Epithelial cell of prostate (primary cell): Measurements from ENCODE around the gene CHST15.

Source experiments
- DNase-seq: peaks from one replicate; pipeline ENCODE4 v3.0.0-alpha.2; 2011; ENCODE audit warnings: low read depth, low spot score
- H3K27ac ChIP-seq: fragments of 450-650 bp; 2 replicates; pipeline ENCODE4 v1.5.1; 2017; ENCODE audit warnings: mild to moderate bottlenecking

CHST15 gene

GRCh38 chr10:124005991-124006392, 87.4 kb downstream of the CHST15 start:
- DNase-seq, result no peak

GRCh38 chr10:124005091-124005490, 88.3 kb downstream of the CHST15 start:
- no peak overlapping the region for H3K27ac ChIP-seq
- no peak for DNase-seq

More at GRCh38 chr10:124005991-124006392, 87.4 kb downstream of the CHST15 start:
- H3K27ac ChIP-seq, result no peak overlapping the region

- H3K27ac ChIP-seq, result no peak overlapping the region
- no peak for DNase-seq
Observed at GRCh38 chr10:124004663-124005004, 88.8 kb downstream of the CHST15 start.

DNA sequence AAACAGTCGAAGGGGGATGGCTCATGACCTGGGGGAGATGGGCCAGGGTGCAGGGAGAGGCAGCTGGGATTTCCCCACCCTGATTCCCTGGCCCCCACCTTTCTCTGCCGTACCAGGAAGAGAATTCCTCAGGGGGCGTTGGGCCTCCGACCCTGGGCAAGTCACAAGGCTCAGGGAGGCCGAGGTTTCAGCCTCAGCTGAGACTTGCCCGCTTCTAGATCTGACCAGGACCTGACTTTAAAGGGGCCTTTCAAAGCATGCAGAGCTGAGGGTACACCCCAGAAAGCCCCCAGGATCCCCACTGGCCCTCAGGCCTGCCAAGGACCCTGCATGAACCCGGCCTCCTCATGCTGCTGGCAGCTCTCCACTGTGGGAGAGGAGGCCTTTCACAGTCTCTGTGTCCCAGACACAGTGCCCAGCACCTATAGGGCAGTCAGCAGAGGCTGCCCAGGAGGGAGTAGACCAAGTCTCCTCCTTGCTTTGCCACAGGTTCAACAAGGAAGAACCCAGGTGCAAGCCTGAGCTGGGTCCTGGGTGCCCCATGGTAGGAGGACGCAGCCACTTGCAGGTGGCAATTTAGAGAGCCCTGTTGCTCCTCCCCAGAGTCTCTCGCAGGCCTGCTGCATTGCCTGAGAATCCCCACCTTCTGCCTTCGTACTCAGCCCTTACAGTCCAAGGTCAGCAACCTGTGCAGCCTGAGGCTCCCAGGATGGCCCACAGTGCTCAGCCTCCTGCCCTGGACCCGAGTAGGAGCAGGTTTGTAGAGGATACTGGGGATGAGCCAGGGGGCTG, 89.3 kb downstream of the CHST15 start:
- H3K27ac ChIP-seq, result no peak overlapping the region
- DNase-seq, result no peak

- no peak overlapping the region for H3K27ac ChIP-seq
Observed at GRCh38 chr10:124003481-124003870, 89.9 kb downstream of the CHST15 start.

DNA sequence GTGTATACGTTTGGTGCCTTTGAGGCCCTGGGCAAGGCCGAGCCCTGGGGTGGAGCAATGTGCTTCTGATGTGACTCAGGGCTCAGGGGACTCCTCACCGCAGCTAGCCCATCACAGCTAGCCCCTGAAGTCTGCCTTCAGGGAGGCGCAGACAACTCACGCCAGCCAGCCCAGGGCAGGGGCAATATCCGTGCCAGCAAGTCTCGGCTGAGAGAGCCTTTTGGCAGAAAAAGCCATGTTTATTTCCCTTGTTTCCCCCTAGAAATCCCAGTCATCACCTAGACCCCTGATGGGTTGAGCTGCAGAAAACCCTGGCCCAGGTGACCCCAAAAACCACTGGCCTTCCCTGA, 90.4 kb downstream of the CHST15 start:
- no peak overlapping the region for H3K27ac ChIP-seq
- no peak for DNase-seq

More at GRCh38 chr10:124003481-124003870, 89.9 kb downstream of the CHST15 start:
- DNase-seq, result no peak

DNA sequence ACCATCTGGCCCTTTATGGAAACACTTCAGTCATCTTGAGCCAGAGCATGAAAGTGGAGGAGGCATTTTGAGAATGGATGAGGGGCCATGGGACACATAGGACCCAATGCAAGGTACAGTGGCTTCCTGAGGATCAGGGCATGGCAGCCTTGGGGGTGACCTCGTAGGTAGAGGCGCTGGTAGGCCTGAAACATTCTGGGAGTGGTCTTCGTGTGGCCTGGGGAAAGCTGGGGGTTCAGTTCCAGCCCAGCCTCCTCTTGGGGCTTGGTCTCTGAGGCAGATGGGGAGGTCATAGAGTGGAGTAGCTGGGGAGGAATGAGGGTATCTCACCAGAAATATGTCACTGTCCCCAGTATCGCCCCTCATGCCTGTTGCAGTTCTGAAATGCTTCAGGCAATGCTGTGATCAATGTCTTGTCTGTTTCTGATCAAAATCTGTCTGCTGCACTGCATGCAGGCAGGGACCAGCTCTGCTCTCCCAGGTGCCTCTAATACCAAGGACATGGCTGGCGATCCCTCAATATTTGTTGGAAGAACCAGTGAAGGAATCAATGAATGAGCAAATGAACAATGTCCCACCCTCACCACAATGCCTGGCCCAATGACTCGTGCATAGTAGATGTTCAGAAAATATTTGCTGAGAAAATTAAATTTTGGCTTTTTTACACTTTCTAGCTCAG, 90.9 kb downstream of the CHST15 start:
- H3K27ac ChIP-seq, result no peak overlapping the region
- no peak for DNase-seq

DNA sequence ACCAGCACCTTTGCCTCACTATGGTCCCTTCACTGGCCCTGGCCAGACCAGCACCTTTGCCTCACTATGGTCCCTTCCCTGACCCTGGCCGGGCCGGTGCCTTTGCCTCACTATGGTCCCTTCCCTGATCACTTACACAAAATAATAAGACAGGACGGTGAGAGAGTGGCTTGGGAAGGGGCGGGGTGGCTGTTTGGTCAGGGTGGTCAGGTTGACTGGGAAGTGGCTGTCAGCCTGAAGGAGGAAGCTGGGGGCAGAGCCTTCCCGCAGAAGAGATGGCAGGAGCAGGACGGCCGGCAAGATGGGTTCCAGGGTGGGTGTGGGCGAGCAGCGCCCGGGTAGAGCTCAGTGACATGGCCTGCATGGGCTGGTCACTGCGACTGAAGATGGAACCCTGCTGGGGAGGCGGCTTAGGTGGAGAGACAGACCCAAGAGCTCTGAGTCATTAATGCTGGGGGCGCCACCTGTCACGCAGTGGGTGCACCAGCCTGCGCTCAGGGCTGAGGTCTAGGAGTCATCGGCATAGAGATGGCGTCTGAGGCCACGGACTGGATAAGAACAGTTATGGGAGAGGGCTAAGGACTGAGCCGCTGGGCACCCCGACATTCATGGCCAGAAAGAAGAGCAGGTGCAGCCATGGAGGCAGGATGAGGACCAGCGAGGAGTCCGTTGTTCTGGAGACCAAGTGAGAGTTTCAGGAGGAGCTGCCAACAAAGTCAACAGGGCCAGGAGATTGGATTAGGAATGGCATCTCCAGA, 91.8 kb downstream of the CHST15 start:
- H3K27ac ChIP-seq, result no peak overlapping the region
- DNase-seq, result no peak

DNA sequence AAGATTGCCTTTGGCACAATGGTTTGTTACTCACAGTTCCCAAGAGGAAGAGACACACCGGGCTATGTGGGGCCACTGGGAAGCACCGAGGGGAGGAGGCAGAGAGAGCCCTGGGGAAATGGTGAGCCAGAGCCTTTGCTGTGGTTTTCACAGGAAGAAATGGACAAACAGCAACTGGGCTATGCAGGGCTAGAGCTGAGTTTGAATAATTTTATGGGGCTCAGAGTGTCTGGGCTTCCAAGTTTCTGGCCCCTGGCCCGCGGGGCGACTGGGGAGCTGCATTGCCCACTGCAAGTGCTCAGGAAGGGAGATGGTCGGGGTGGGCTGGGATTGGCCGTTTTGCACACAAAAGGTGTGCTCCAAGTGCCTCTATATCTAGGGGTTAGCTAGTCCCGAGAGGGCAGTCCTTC, 92.6 kb downstream of the CHST15 start:
- H3K27ac ChIP-seq, result no peak overlapping the region

DNA sequence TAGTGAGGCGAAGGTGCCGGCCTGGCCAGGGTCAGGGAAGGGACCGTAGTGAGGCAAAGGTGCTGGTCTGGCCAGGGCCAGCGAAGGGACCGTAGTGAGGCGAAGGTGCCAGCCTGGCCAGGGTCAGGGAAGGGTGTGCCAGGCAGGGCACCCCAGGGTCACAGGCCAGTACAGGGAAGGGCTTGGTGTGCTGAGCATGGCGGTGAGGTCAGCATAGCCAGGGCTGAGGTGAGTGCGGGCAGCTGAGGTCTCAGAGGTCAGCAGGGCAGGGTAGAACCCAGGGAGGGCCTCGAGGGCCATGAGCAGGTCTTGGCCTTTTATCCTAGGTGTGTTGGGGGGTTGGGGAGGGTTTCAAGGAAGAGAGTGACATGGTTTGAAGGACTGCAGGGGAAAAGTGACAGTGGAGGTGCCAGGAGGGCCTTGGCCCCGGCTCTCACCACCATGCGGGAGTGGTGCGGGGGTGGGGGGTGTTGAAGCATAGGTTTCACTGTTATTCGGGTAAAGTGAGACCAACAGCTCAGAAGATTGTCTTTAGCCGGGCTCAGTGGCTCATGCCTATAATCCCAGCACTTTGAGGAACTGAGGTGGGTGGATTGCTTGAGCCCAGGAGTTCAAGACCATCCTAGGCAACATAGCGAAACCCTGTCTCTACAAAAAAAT, 93.3 kb downstream of the CHST15 start:
- H3K27ac ChIP-seq, result no peak overlapping the region
- DNase-seq, result no peak

More for the DNA sequence above, 92.6 kb downstream of the CHST15 start:
- no peak for DNase-seq

- no peak overlapping the region for H3K27ac ChIP-seq
- no peak for DNase-seq
Observed at GRCh38 chr10:123999261-123999660, 94.1 kb downstream of the CHST15 start.

- peak overlapping the region; percentile 96 for H3K27ac ChIP-seq
- no peak for DNase-seq
Observed at GRCh38 chr10:123998197-123999141, 94.9 kb downstream of the CHST15 start.

GRCh38 chr10:123997486-123998196, 95.8 kb downstream of the CHST15 start:
- DNase-seq, result peak; percentile 84

GRCh38 chr10:123997013-123997412, 96.4 kb downstream of the CHST15 start:
- no peak for DNase-seq
- H3K27ac ChIP-seq, result peak overlapping the region; percentile 96

More at GRCh38 chr10:123997486-123998196, 95.8 kb downstream of the CHST15 start:
- H3K27ac ChIP-seq, result peak overlapping the region; percentile 96

DNA sequence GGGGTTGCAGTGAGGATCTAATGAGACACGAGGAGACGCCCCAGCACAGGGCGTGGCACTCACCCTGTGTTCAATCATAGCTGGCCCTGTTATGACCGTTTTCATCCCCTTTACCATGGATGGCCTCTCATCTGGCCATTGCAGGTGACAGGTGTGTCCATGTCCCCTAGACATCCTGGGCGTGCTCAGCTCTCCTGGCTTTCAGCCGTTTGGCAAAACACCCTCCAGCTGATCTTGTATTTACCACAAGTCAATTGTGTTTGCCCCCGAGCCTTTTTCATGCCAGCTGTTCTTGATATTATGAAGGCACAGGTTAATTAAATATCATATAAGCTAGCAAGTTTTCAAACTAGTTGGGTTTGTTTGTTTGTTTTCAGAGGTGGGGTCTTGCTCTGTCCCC, 97.1 kb downstream of the CHST15 start:
- no peak for DNase-seq
- H3K27ac ChIP-seq, result peak overlapping the region; percentile 96

GRCh38 chr10:123995461-123996131, 97.8 kb downstream of the CHST15 start:
- DNase-seq, result peak; percentile 44
- H3K27ac ChIP-seq, result peak overlapping the region; percentile 96

- peak overlapping the region; percentile 96 for H3K27ac ChIP-seq
- no peak for DNase-seq
Observed at GRCh38 chr10:123995082-123995460, 98.3 kb downstream of the CHST15 start.

GRCh38 chr10:123994417-123995081, 98.8 kb downstream of the CHST15 start:
- peak; percentile 66 for DNase-seq
- peak overlapping the region; percentile 96 for H3K27ac ChIP-seq
